Caco-2 (cell line): ENCODE measurements around the gene ADGRL3. TPM values are rescaled to one million over a fixed set of nuclear protein-coding genes. Genes with fewer than 3 reads are reported as not detected.

ENCODE experiments used
- BruUV-seq: library from RNA; stranded (reverse); fragments of 400-500 nt; replicated peaks from 2 replicates; lab custom pipeline; 2021; lab: Mats Ljungman, UMichigan
- CTCF ChIA-PET: fragments of 300-600 bp; sonication (Branson Sonifier 250); formaldehyde crosslinking; loops from one replicate; lab custom pipeline; 2022; ENCODE audit warnings: antibody characterized with exemption; lab: Charles Lee
- POLR2A ChIA-PET: fragments of 300-600 bp; sonication (Branson Sonifier 250); formaldehyde crosslinking; loops from one replicate; lab custom pipeline; 2022; ENCODE audit warnings: antibody characterized with exemption; lab: Charles Lee
- DNase-seq, 2 experiments: peaks; one replicate each; pipeline versions ENCODE4 v3.0.0 to v3.0.0-alpha.2; 2020 to 2022
- H3K27me3 ChIP-seq: replicated peaks from 2 replicates; pipeline ENCODE4 v1.6.0; 2011; ENCODE audit warnings: low read length; ENCODE audit not compliant: control insufficient read depth, insufficient read depth
- H3K36me3 ChIP-seq: 2 replicates; pipeline ENCODE4 v1.5.1; 2011; ENCODE audit warnings: low read length; ENCODE audit not compliant: control insufficient read depth, insufficient read depth
- H3K4me1 ChIP-seq: fragments of 250-450 bp; sonication (Bioruptor Pico); 2 replicates; pipeline ENCODE4 v1.5.1; 2020; ENCODE audit warnings: mild to moderate bottlenecking
- H3K4me3 ChIP-seq: 2 replicates; pipeline ENCODE4 v1.5.1; 2011; ENCODE audit warnings: low read depth, mild to moderate bottlenecking, control low read depth, low read length
- H3K9me3 ChIP-seq: fragments of 250-450 bp; sonication (Bioruptor Pico); 2 replicates; pipeline ENCODE4 v1.5.1; 2020; ENCODE audit warnings: mild to moderate bottlenecking, moderate library complexity
- H3K27ac Mint-ChIP-seq: one replicate; pipeline ENCODE4 v1.8.0; 2022; ENCODE audit warnings: mixed read lengths; ENCODE audit not compliant: unreplicated experiment
- H3K27me3 Mint-ChIP-seq: one replicate; pipeline ENCODE4 v1.8.0; 2022; ENCODE audit warnings: mixed read lengths; ENCODE audit not compliant: insufficient read depth, unreplicated experiment
- H3K36me3 Mint-ChIP-seq: one replicate; pipeline ENCODE4 v1.8.0; 2022; ENCODE audit warnings: mild to moderate bottlenecking, mixed read lengths; ENCODE audit not compliant: insufficient read depth, unreplicated experiment
- H3K4me1 Mint-ChIP-seq: one replicate; pipeline ENCODE4 v1.8.0; 2022; ENCODE audit warnings: low read depth, mixed read lengths; ENCODE audit not compliant: unreplicated experiment
- H3K4me3 Mint-ChIP-seq: one replicate; pipeline ENCODE4 v1.8.0; 2022; ENCODE audit warnings: mild to moderate bottlenecking, moderate library complexity, mixed read lengths; ENCODE audit not compliant: unreplicated experiment
- H3K9me3 Mint-ChIP-seq: one replicate; pipeline ENCODE4 v1.8.0; 2022; ENCODE audit warnings: mixed read lengths; ENCODE audit not compliant: unreplicated experiment
- intact Hi-C: fragments of 100-400 bp; cut with micrococcal nuclease; formaldehyde crosslinking; loops from one replicate; pipeline ENCODE4 v1.10.0; 2022; ENCODE audit not compliant: unreplicated experiment
- total RNA-seq: library from RNA; stranded (reverse); gene quantifications from 2 replicates; pipeline ENCODE4 v1.2.3, GENCODE V29; 2022
- TF ChIP-seq, protein P1 (sequence below), 2 experiments: fragments of 200-600 bp in 1 of 2; IDR thresholded peaks; 1 replicate in 1 of 2; 2 replicates in 1 of 2; pipeline versions ENCODE4 v1.5.1 to v1.8.0; 2011 to 2022; ENCODE audit warnings: antibody characterized with exemption in 1 of 2, control low read depth in 1 of 2, inconsistent platforms in 1 of 2, low read depth in 1 of 2, low read length in 1 of 2, mild to moderate bottlenecking in 1 of 2, moderate library complexity in 1 of 2; ENCODE audit not compliant: insufficient read depth in 1 of 2, severe bottlenecking in 1 of 2, unreplicated experiment in 1 of 2

The ADGRL3 gene
- total RNA-seq, 1 experiment from 2014 or later, result 1.5 TPM

DNA sequence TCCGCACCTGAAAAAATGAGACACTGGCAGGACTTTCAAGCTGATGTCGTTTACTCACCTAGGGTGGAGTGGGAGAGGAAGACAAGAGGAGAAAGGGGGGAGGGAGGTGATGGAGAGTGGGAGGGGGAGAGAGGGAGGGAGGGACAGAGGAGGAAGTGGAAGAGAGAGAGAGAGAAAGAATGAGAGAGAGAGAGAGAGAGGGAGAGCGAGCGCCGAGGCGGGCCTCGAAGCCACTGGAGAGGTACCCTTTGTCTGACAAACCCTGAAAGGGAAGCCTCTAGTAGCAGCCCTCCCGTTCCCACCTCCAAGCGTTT is 296 bp upstream of the ADGRL3 start:
- Mint-ChIP-seq H3K36me3 (peaks cover 10% of the 10 kb centered on the region), H3K9me3 (peaks cover 6% of the 10 kb centered on the region), H3K4me3 (no peak overlapping the region), H3K27ac (no peak overlapping the region), H3K4me1 (peaks cover 8% of the 10 kb centered on the region), H3K27me3 (no peaks in the 10 kb centered on the region)
- Histone ChIP-seq H3K9me3 (no peaks in the 10 kb centered on the region), H3K27me3 (no peaks in the 10 kb centered on the region), H3K4me3 (no peak overlapping the region), H3K4me1 (peaks cover 19% of the 10 kb centered on the region), H3K36me3 (no peaks in the 10 kb centered on the region)
- ChIA-PET CTCF (no interaction called here), POLR2A (no interaction called here)
- DNase-seq, result no peak
- TF ChIP-seq, protein P1, sequence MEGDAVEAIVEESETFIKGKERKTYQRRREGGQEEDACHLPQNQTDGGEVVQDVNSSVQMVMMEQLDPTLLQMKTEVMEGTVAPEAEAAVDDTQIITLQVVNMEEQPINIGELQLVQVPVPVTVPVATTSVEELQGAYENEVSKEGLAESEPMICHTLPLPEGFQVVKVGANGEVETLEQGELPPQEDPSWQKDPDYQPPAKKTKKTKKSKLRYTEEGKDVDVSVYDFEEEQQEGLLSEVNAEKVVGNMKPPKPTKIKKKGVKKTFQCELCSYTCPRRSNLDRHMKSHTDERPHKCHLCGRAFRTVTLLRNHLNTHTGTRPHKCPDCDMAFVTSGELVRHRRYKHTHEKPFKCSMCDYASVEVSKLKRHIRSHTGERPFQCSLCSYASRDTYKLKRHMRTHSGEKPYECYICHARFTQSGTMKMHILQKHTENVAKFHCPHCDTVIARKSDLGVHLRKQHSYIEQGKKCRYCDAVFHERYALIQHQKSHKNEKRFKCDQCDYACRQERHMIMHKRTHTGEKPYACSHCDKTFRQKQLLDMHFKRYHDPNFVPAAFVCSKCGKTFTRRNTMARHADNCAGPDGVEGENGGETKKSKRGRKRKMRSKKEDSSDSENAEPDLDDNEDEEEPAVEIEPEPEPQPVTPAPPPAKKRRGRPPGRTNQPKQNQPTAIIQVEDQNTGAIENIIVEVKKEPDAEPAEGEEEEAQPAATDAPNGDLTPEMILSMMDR (IDR thresholded peaks at IDR 0.05; ENCODE audit: insufficient read depth in 1 of 2, low read depth in 1 of 2, low read length in 1 of 2, severe bottlenecking in 1 of 2, unreplicated experiment in 1 of 2), result no peak
- no TSS peak for BruUV-seq
- intact Hi-C loops, result loop anchor here (10.0 kb wide), 2 partner anchors 355 kb away; no protein-coding TSS in a partner anchor

DNA sequence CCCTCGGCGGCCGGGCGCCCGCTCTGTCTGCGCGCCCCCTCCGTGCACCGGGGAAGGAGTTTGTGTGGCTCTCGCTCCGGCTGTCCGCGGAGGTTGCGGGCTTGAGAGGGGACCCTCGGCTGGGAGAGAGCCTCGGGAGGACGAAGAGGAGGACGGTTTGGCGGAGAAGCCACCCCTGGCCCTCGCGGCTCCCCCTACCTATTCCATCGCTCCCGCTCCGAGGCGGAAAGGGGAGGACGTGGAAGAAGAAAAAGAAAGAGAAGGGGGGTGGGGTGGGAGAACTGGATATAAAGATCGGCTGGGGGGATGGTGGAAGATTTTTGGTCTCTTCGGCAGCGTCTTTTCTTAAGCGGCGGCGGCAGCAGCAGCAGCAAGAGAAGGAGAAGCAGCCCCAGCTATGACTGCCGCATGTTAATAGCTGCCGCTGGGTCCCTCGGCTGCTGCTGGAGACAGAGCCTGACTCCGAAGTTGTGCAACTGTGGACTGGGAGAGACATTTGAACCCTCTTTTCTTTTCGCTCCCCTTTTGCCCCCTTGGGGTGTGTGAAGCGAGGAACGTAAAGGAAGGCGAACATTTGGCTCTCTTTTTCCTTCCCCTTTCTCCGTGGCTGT is 895 bp downstream of the ADGRL3 start:
- H3K9me3 Mint-ChIP-seq, result peaks cover 6% of the 10 kb centered on the region
- no peaks in the 10 kb centered on the region for H3K27me3 Mint-ChIP-seq
- no peak overlapping the region for H3K4me3 ChIP-seq
- peaks cover 8% of the 10 kb centered on the region for H3K4me1 Mint-ChIP-seq
- H3K36me3 ChIP-seq, result no peaks in the 10 kb centered on the region
- intact Hi-C loops, result loop anchor here (10.0 kb wide), 2 partner anchors 354 to 356 kb away; no protein-coding TSS in a partner anchor
- peaks cover 21% of the 10 kb centered on the region for H3K4me1 ChIP-seq
- no peaks in the 10 kb centered on the region for H3K9me3 ChIP-seq
- no peaks in the 10 kb centered on the region for H3K27me3 ChIP-seq
- BruUV-seq, result no TSS peak
- DNase-seq, result no peak
- POLR2A ChIA-PET, result no interaction called here
- H3K36me3 Mint-ChIP-seq, result peaks cover 10% of the 10 kb centered on the region
- H3K4me3 Mint-ChIP-seq, result no peak overlapping the region
- H3K27ac Mint-ChIP-seq, result no peak overlapping the region
- TF ChIP-seq, protein P1 (IDR thresholded peaks at IDR 0.05; ENCODE audit: insufficient read depth in 1 of 2, low read depth in 1 of 2, low read length in 1 of 2, severe bottlenecking in 1 of 2, unreplicated experiment in 1 of 2), result no peak
- CTCF ChIA-PET, result no interaction called here

DNA sequence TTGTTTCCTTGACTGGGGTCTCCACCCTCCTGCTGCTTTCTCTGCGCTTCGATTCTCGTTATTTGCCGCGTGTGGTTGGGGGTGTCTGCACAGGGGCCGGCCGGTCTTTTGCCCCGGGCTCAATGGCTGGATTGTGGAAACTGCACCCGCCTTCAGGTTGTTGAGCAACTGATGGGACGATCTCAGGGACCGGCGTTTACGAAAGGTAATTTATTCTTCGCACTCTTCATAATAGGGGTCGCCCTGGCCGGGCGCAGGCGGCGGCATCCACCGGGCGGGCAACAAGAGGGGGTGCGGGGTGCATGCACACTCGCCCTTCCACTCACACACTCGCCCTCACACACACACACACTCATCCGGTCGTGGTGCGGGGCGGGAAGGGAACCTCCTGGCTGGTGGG is 1.4 kb downstream of the ADGRL3 start:
- POLR2A ChIA-PET, result no interaction called here
- Histone ChIP-seq H3K36me3 (no peaks in the 10 kb centered on the region), H3K4me1 (peaks cover 21% of the 10 kb centered on the region), H3K9me3 (no peaks in the 10 kb centered on the region), H3K27me3 (no peaks in the 10 kb centered on the region), H3K4me3 (no peak overlapping the region)
- intact Hi-C loops, result loop anchor here (10.0 kb wide), 2 partner anchors 353 to 357 kb away; no protein-coding TSS in a partner anchor
- peaks cover 6% of the 10 kb centered on the region for H3K9me3 Mint-ChIP-seq
- no peaks in the 10 kb centered on the region for H3K27me3 Mint-ChIP-seq
- no TSS peak for BruUV-seq
- no peak overlapping the region for H3K4me3 Mint-ChIP-seq
- H3K4me1 Mint-ChIP-seq, result peaks cover 8% of the 10 kb centered on the region
- H3K27ac Mint-ChIP-seq, result no peak overlapping the region
- H3K36me3 Mint-ChIP-seq, result peaks cover 10% of the 10 kb centered on the region
- CTCF ChIA-PET, result no interaction called here
- no peak for DNase-seq
- TF ChIP-seq, protein P1 (IDR thresholded peaks at IDR 0.05; ENCODE audit: insufficient read depth in 1 of 2, low read depth in 1 of 2, low read length in 1 of 2, severe bottlenecking in 1 of 2, unreplicated experiment in 1 of 2), result no peak
